ENCODE measurements around the gene SFRP2. TPM values are rescaled to one million over a fixed set of nuclear protein-coding genes. Genes with fewer than 3 reads are reported as not detected.

The SFRP2 gene
- total RNA-seq, 1 experiment from 2014 or later = not detected

GRCh38 chr4:153784166-153784699, 4.7 kb downstream of the SFRP2 start:
- Mint-ChIP-seq H3K36me3 (ENCODE audit: insufficient read depth, unreplicated experiment) (no peaks in the 10 kb centered on the region), H3K9me3 (ENCODE audit: low read depth, unreplicated experiment) (no peaks in the 10 kb centered on the region), H3K4me1 (ENCODE audit: low read depth, unreplicated experiment) (peaks cover 13% of the 10 kb centered on the region), H3K27me3 (ENCODE audit: unreplicated experiment) (peaks cover 12% of the 10 kb centered on the region), H3K4me3 (ENCODE audit: low read depth, unreplicated experiment) (no peak overlapping the region), H3K27ac (ENCODE audit: unreplicated experiment) (no peak overlapping the region)
- CTCF ChIA-PET = no interaction called here
- no peak for DNase-seq
- intact Hi-C loops (cut with micrococcal nuclease; ENCODE audit: unreplicated experiment) = loop anchor here (10.0 kb wide), 1 partner anchor 261 kb away; no protein-coding TSS in a partner anchor
- no TSS peak for BruUV-seq (replicated peaks)
- TF ChIP-seq CTCF (IDR thresholded peaks at IDR 0.05; ENCODE audit: unreplicated experiment) = no peak

GRCh38 chr4:153782581-153782980, 6.3 kb downstream of the SFRP2 start:
- BruUV-seq (replicated peaks) = no TSS peak
- TF ChIP-seq CTCF (IDR thresholded peaks at IDR 0.05; ENCODE audit: unreplicated experiment) = no peak
- H3K4me1 Mint-ChIP-seq (ENCODE audit: low read depth, unreplicated experiment) = peaks cover 13% of the 10 kb centered on the region
- CTCF ChIA-PET = no interaction called here
- DNase-seq = no peak
- H3K9me3 Mint-ChIP-seq (ENCODE audit: low read depth, unreplicated experiment) = no peaks in the 10 kb centered on the region
- intact Hi-C loops (cut with micrococcal nuclease; ENCODE audit: unreplicated experiment) = loop anchor here (10.0 kb wide), 1 partner anchor 262 kb away; no protein-coding TSS in a partner anchor
- H3K27me3 Mint-ChIP-seq (ENCODE audit: unreplicated experiment) = peaks cover 5% of the 10 kb centered on the region
- no peaks in the 10 kb centered on the region for H3K36me3 Mint-ChIP-seq (ENCODE audit: insufficient read depth, unreplicated experiment)
- H3K27ac Mint-ChIP-seq (ENCODE audit: unreplicated experiment) = no peak overlapping the region
- no peak overlapping the region for H3K4me3 Mint-ChIP-seq (ENCODE audit: low read depth, unreplicated experiment)

- Mint-ChIP-seq H3K36me3 (ENCODE audit: insufficient read depth, unreplicated experiment) (no peaks in the 10 kb centered on the region), H3K4me3 (ENCODE audit: low read depth, unreplicated experiment) (no peak overlapping the region), H3K27me3 (ENCODE audit: unreplicated experiment) (no peaks in the 10 kb centered on the region), H3K9me3 (ENCODE audit: low read depth, unreplicated experiment) (no peaks in the 10 kb centered on the region), H3K27ac (ENCODE audit: unreplicated experiment) (no peak overlapping the region), H3K4me1 (ENCODE audit: low read depth, unreplicated experiment) (peaks cover 13% of the 10 kb centered on the region)
- intact Hi-C loops (cut with micrococcal nuclease; ENCODE audit: unreplicated experiment) = loop anchor here (10.0 kb wide), 1 partner anchor 263 kb away; no protein-coding TSS in a partner anchor
- no peak for TF ChIP-seq CTCF (IDR thresholded peaks at IDR 0.05; ENCODE audit: unreplicated experiment)
- DNase-seq = no peak
- no TSS peak for BruUV-seq (replicated peaks)
- CTCF ChIA-PET = no interaction called here
Measured at GRCh38 chr4:153781717-153782416, 7.0 kb downstream of the SFRP2 start.

- H3K36me3 Mint-ChIP-seq (ENCODE audit: insufficient read depth, unreplicated experiment) = no peaks in the 10 kb centered on the region
- H3K9me3 Mint-ChIP-seq (ENCODE audit: low read depth, unreplicated experiment) = no peaks in the 10 kb centered on the region
- intact Hi-C loops (cut with micrococcal nuclease; ENCODE audit: unreplicated experiment) = loop anchor here (10.0 kb wide), 1 partner anchor 264 kb away; no protein-coding TSS in a partner anchor
- H3K27ac Mint-ChIP-seq (ENCODE audit: unreplicated experiment) = no peak overlapping the region
- no TSS peak for BruUV-seq (replicated peaks)
- CTCF ChIA-PET = no interaction called here
- H3K27me3 Mint-ChIP-seq (ENCODE audit: unreplicated experiment) = no peaks in the 10 kb centered on the region
- H3K4me3 Mint-ChIP-seq (ENCODE audit: low read depth, unreplicated experiment) = no peak overlapping the region
- no peak for TF ChIP-seq CTCF (IDR thresholded peaks at IDR 0.05; ENCODE audit: unreplicated experiment)
- DNase-seq = no peak
- H3K4me1 Mint-ChIP-seq (ENCODE audit: low read depth, unreplicated experiment) = peaks cover 13% of the 10 kb centered on the region
Measured at GRCh38 chr4:153781280-153781679, 7.6 kb downstream of the SFRP2 start.
